MM.1S (cell line): ENCODE measurements around the gene NLRP5.

Source experiments
- DNase-seq: peaks from one replicate; pipeline ENCODE4 v3.0.0-alpha.2; 2015
- H2AFZ ChIP-seq: fragments of 300-600 bp; sonication (generic); 2 replicates; pipeline ENCODE4 v1.6.0; 2016; ENCODE audit warnings: antibody characterized with exemption, low read length
- H3F3A ChIP-seq: fragments of 300-600 bp; sonication (generic); 2 replicates; pipeline ENCODE4 v1.6.1; 2016; ENCODE audit warnings: mild to moderate bottlenecking, antibody characterized with exemption, low read length, moderate library complexity, mixed read lengths; ENCODE audit not compliant: insufficient read depth
- H3K27ac ChIP-seq: fragments of 300-600 bp; sonication (generic); 2 replicates; pipeline ENCODE4 v1.5.1; 2016; ENCODE audit warnings: mild to moderate bottlenecking, low read length
- H3K27me3 ChIP-seq: fragments of 300-600 bp; sonication (generic); replicated peaks from 2 replicates; pipeline ENCODE4 v1.6.0; 2016; ENCODE audit warnings: low read length; ENCODE audit not compliant: insufficient read depth
- H3K36me3 ChIP-seq: fragments of 300-600 bp; sonication (generic); replicated peaks from 2 replicates; pipeline ENCODE4 v1.6.1; 2016; ENCODE audit warnings: mild to moderate bottlenecking, low read length, mixed read lengths; ENCODE audit not compliant: insufficient read depth
- H3K4me1 ChIP-seq: fragments of 300-600 bp; sonication (generic); 2 replicates; pipeline ENCODE4 v1.6.1; 2016; ENCODE audit warnings: low read length, mixed read lengths
- H3K4me2 ChIP-seq: fragments of 300-600 bp; sonication (generic); 2 replicates; pipeline ENCODE4 v1.6.0; 2016; ENCODE audit warnings: low read depth, low read length
- H3K4me3 ChIP-seq: fragments of 300-600 bp; sonication (generic); 2 replicates; pipeline ENCODE4 v1.5.1; 2016; ENCODE audit warnings: low read length, mixed read lengths
- H3K79me2 ChIP-seq: fragments of 300-600 bp; sonication (generic); 2 replicates; pipeline ENCODE4 v1.6.1; 2016; ENCODE audit warnings: mixed run types, low read length, mixed read lengths
- H3K9ac ChIP-seq: fragments of 300-600 bp; sonication (generic); 2 replicates; pipeline ENCODE4 v1.6.1; 2016; ENCODE audit warnings: low read length, mixed read lengths
- H3K9me2 ChIP-seq: fragments of 300-600 bp; sonication (generic); replicated peaks from 2 replicates; pipeline ENCODE4 v1.6.1; 2016; ENCODE audit warnings: mild to moderate bottlenecking, low read length, mixed read lengths; ENCODE audit not compliant: insufficient read depth
- H3K9me3 ChIP-seq: fragments of 300-600 bp; sonication (generic); replicated peaks from 2 replicates; pipeline ENCODE4 v1.6.1; 2016; ENCODE audit warnings: mild to moderate bottlenecking, low read length, mixed read lengths; ENCODE audit not compliant: insufficient read depth
- H4K20me1 ChIP-seq: fragments of 300-600 bp; sonication (generic); 2 replicates; pipeline ENCODE4 v1.6.1; 2016; ENCODE audit warnings: mild to moderate bottlenecking, low read length, moderate library complexity, mixed read lengths; ENCODE audit not compliant: insufficient read depth
- CTCF ChIP-seq: fragments of 300-600 bp; sonication (generic); IDR thresholded peaks from 2 replicates; pipeline ENCODE4 v1.5.1; 2016; ENCODE audit warnings: antibody characterized with exemption, low read length, mixed read lengths
- EZH2 ChIP-seq: fragments of 300-600 bp; sonication (generic); optimal IDR thresholded peaks from 2 replicates; pipeline ENCODE3; 2017; ENCODE audit warnings: low read depth, mild to moderate bottlenecking, antibody characterized with exemption, low read length, mixed read lengths
- EZH2phosphoT487 ChIP-seq: fragments of 300-600 bp; sonication (generic); IDR thresholded peaks from 2 replicates; pipeline ENCODE4 v1.6.1; 2018; ENCODE audit warnings: antibody characterized with exemption, low read length

Gene NLRP5

GRCh38 chr19:55980415-55980814 is 6.2 kb upstream of the NLRP5 start:
- H3K36me3 ChIP-seq, result no peaks in the 10 kb centered on the region
- H3K27ac ChIP-seq, result no peak overlapping the region
- H3K79me2 ChIP-seq, result no peaks in the 10 kb centered on the region
- H2AFZ ChIP-seq, result no peak overlapping the region
- H3K9me3 ChIP-seq, result no peaks in the 10 kb centered on the region
- no peaks in the 10 kb centered on the region for H3F3A ChIP-seq
- DNase-seq, result no peak
- no peak overlapping the region for H3K9ac ChIP-seq
- H3K9me2 ChIP-seq, result no peaks in the 10 kb centered on the region
- no peak overlapping the region for H3K4me2 ChIP-seq
- no peak for TF ChIP-seq EZH2phosphoT487
- TF ChIP-seq CTCF, result no peak
- TF ChIP-seq EZH2, result no peak
- H3K27me3 ChIP-seq, result no peaks in the 10 kb centered on the region; the same call in 1 of the 2 replicates
- H4K20me1 ChIP-seq, result no peaks in the 10 kb centered on the region
- H3K4me1 ChIP-seq, result no peaks in the 10 kb centered on the region
- H3K4me3 ChIP-seq, result no peak overlapping the region

GRCh38 chr19:55985254-55985653 is 1.3 kb upstream of the NLRP5 start:
- no peak for DNase-seq
- no peak overlapping the region for H3K4me2 ChIP-seq
- H3K4me3 ChIP-seq, result no peak overlapping the region
- H3K9ac ChIP-seq, result no peak overlapping the region
- H3F3A ChIP-seq, result no peaks in the 10 kb centered on the region
- H2AFZ ChIP-seq, result no peak overlapping the region
- H3K36me3 ChIP-seq, result no peaks in the 10 kb centered on the region
- no peaks in the 10 kb centered on the region for H4K20me1 ChIP-seq
- no peaks in the 10 kb centered on the region for H3K79me2 ChIP-seq
- no peaks in the 10 kb centered on the region for H3K9me2 ChIP-seq
- TF ChIP-seq CTCF (no peak), EZH2 (no peak), EZH2phosphoT487 (no peak)
- H3K27me3 ChIP-seq, result no peaks in the 10 kb centered on the region; the same call in 1 of the 2 replicates
- H3K9me3 ChIP-seq, result no peaks in the 10 kb centered on the region
- no peak overlapping the region for H3K27ac ChIP-seq
- H3K4me1 ChIP-seq, result 0 out of 2 replicates have a peak, but pooled peaks cover 6% of the 10 kb centered on the region

- Histone ChIP-seq H3K27me3 (peaks cover 11% of the 10 kb centered on the region; the same call in 1 of the 2 replicates), H3K9ac (no peak overlapping the region), H3K9me2 (no peaks in the 10 kb centered on the region), H3K9me3 (no peaks in the 10 kb centered on the region), H3K4me1 (0 out of 2 replicates have a peak, but pooled peaks cover 6% of the 10 kb centered on the region), H3F3A (no peaks in the 10 kb centered on the region), H3K36me3 (no peaks in the 10 kb centered on the region), H3K79me2 (no peaks in the 10 kb centered on the region), H2AFZ (no peak overlapping the region), H3K27ac (no peak overlapping the region), H4K20me1 (no peaks in the 10 kb centered on the region), H3K4me3 (no peak overlapping the region), H3K4me2 (no peak overlapping the region)
- TF ChIP-seq CTCF, result no peak
- TF ChIP-seq EZH2, result no peak
- no peak for TF ChIP-seq EZH2phosphoT487
- DNase-seq, result no peak
These were observed 4.3 kb downstream of the NLRP5 start for GRCh38 chr19:55990831-55991230.
